ENCODE data around the gene CHCHD6.

GRCh38 chr3:126987596-126987995, 283.6 kb downstream of the CHCHD6 start:
- TF ChIP-seq ZNF274 (IDR thresholded peaks at IDR 0.05; ENCODE audit: low read depth, low read length) (no peak), CTCF (IDR thresholded peaks at IDR 0.05 in 2 of 3, conservative IDR thresholded peaks at IDR 0.05 in 1 of 3; ENCODE audit: borderline replicate concordance in 1 of 3, insufficient read depth in 1 of 3, low read depth in 2 of 3, low read length in 2 of 3) (no peak), SP1 (IDR thresholded peaks at IDR 0.05; ENCODE audit: low read depth) (no peak)

All from HCT116 (cell line).